HTERT RPE-1 (cell line): ENCODE measurements around the gene PTGER2.

ENCODE experiments used
- in situ Hi-C: fragments of 300-500 bp; cut with MboI; formaldehyde crosslinking; loops from 4 replicates; pipeline ENCODE4 v1.14.3; 2020; ENCODE audit warnings: low sequenced_read_pairs

The PTGER2 gene

DNA sequence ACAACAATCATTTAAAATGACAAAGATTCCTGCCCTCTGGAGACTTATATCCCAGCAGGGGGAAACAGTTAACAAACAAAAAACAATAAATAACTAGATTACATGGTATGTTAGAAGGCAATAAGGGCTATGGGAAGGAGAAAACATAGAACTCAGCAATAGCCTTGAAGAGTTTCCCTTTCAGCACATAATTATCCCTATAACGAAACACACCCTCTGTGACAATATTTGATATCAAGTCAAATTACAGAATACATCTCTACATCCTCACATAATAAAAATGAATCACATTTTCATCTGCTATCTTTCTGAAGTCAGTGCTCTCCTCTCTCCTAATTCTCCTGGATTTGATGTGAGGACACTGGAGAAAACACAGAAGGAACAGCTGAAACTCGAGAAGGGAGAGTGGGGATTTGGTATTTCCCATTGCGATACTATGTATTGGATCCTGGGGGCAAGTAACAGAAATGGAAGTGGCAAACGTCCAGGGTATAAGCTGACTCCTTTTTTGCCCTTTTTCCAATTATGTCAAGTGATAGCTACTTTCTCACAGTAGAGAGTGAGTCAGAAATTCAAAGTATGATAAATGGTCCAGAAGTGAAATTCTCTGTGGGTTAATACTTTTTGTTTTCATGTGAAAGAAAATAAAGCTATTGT is 9.7 kb upstream of the PTGER2 start:
- in situ Hi-C loops: no loop called here

DNA sequence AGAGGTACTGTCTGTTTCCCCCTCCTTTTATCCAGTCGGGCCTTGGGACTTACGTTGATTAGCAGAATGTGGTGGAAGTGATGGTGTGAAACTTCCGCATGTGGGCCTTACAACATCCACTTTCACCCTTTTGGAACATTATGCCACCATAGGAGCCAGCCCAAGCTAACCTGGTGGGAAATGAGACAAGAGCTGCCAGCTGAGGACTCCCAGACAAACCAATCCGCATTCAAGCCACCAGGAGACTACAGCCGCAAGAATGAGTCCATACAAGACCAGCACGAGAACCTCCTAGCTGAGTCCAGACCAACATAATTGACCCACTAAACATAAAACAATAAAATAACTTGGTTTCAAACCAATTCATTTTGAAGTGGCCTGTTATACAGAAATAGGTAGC is 9.1 kb upstream of the PTGER2 start:
- in situ Hi-C loops: no loop called here

DNA sequence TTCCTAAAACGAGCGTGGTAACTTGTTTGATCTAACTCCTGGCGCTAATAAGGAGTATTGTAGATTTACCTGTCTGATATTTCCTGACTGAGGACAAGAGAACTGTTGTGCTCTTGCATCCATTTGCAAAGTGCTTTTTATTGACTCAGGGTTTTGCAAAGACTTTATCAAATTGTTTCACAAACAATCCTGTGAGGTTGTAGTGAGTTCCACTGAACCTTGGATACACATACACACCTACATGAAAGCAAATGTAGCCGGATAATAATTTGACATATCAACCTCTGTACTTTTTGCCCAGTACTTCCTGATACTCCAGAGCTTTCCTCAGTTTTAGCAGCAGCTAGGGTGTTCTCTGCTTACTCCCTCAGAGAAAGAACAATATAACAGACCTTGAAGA is 6.7 kb upstream of the PTGER2 start:
- in situ Hi-C loops: no loop called here

- in situ Hi-C loops: no loop called here
Observed at GRCh38 chr14:52307905-52308304, 6.2 kb upstream of the PTGER2 start.

GRCh38 chr14:52310541-52310940 is 3.6 kb upstream of the PTGER2 start:
- in situ Hi-C loops: no loop called here

- in situ Hi-C loops: no loop called here
Observed at GRCh38 chr14:52312931-52313355, 1.2 kb upstream of the PTGER2 start.

DNA sequence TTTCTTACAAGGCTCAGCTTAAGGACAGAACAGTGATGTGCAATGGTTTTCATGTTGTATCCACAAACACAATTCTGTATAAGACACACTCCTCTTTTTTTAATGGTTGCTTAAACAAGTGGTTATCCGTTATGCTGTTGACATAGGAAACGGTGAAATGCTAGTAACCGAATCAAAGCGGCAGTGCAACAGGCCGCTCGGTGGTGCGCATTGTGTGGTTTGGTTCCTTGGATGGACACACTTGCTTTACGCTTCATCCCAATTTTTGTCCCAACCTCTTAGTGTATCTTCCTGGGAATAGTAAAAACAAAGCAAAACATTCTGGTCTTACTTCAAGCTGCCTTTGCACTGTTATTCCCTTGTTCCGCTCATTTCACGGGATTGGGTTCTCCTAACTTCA is 650 bp upstream of the PTGER2 start:
- in situ Hi-C loops: no loop called here

DNA sequence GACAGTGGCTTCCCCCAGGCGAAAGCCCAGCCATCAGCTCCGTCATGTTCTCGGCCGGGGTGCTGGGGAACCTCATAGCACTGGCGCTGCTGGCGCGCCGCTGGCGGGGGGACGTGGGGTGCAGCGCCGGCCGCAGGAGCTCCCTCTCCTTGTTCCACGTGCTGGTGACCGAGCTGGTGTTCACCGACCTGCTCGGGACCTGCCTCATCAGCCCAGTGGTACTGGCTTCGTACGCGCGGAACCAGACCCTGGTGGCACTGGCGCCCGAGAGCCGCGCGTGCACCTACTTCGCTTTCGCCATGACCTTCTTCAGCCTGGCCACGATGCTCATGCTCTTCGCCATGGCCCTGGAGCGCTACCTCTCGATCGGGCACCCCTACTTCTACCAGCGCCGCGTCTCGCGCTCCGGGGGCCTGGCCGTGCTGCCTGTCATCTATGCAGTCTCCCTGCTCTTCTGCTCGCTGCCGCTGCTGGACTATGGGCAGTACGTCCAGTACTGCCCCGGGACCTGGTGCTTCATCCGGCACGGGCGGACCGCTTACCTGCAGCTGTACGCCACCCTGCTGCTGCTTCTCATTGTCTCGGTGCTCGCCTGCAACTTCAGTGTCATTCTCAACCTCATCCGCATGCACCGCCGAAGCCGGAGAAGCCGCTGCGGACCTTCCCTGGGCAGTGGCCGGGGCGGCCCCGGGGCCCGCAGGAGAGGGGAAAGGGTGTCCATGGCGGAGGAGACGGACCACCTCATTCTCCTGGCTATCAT is 663 bp downstream of the PTGER2 start:
- in situ Hi-C loops: no loop called here

DNA sequence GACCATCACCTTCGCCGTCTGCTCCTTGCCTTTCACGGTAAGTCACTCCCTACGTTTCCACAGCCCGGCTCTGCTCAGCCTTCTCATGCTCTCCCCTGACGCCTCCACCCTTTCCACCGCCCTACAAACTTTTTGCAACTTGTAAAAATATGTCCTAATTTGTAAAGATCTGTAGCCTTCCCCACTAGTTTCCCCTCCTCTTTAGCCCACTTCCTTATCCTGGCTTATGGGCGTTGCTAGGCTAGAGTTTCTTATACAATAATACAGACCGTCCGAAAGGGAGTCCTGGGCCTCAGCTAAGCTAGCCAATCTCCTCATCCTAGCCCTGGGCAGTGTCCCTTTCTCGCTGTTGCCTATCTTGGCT is 1.2 kb downstream of the PTGER2 start:
- in situ Hi-C loops: no loop called here

GRCh38 chr14:52318062-52318461 is 4.0 kb downstream of the PTGER2 start:
- in situ Hi-C loops: no loop called here

DNA sequence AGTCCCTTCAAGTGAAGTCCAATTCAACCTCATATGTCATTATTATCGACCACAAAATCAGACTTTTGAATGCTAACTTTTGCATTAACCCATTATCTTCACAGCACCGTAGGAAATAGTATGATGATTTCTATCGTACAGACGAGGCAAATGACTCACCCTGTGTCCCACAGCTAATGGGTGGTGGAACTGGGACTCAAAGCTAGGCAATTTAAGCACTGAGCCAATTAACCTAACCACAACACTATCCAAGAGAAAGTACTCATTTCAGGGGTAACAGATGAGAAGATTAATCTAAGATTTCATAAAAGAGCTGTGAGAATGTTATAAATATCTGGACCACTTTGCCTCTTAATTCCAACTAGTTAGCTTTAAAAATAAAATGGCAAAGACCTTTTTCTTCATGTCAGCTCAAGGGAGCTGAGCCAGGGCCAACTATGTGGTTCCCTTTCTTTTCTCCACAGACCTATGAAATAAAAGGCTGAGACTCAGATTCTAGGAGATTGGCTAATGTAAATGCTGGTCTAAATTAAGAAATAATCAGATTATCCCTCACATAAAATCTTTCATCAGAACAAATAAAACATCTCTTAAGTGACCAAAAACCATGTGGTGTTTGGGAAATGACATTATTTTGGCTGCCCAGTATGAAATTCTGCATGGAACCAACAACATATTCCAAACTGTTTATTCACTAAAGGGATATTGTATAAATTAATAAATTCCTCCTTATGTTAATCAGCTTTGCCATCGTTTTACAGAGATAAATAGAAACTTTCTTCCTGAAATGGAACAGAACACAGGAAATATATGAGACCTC is 4.9 kb downstream of the PTGER2 start:
- in situ Hi-C loops: no loop called here

DNA sequence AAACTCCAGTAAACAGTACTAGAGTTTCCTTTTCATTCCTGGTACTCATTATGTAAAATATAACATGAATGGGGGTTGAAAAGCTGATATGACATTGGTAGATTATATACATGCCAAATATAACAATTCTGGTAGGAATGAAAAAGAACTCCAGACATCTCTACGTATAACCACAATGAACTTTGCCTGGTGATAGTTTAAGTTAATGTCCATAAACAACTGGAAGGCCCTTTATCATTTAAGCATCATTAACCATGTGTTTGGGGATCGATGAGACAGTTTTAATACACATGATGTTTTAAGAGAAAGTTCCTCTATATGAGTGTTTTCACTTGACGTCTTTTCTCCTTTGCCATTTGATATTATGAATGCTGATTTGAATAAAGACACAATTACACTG is 5.8 kb downstream of the PTGER2 start:
- in situ Hi-C loops: no loop called here

- in situ Hi-C loops: no loop called here
Observed at GRCh38 chr14:52325126-52325525, 11.0 kb downstream of the PTGER2 start.

DNA sequence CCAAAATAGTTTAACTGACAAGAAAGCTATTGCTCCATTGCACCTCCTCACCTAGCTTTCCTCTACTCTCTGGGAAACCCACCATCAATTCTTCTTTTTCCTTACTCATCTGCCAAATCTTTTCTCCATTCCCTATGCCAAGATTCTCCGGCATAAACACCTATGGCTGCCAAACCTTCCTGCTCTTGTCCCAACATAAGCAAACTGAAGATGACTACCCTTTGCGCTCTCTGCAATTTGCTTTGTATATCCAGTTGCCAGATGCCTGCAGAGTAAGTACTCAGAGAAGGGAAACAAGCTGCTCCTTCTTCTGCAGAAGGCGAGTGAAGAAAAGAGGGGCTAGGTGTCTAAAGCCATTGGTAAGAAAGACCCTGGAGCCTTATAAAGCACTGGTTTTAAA is 11.5 kb downstream of the PTGER2 start:
- in situ Hi-C loops: no loop called here

- in situ Hi-C loops: no loop called here
Observed at GRCh38 chr14:52327374-52328226, 13.5 kb downstream of the PTGER2 start.

GRCh38 chr14:52328276-52328675 is 14.2 kb downstream of the PTGER2 start:
- in situ Hi-C loops: no loop called here

- in situ Hi-C loops: no loop called here
Observed at GRCh38 chr14:52329678-52330369, 15.7 kb downstream of the PTGER2 start.

GRCh38 chr14:52332269-52332668 is 18.2 kb downstream of the PTGER2 start:
- in situ Hi-C loops: no loop called here

GRCh38 chr14:52333108-52333507 is 19.0 kb downstream of the PTGER2 start:
- in situ Hi-C loops: no loop called here
